Activated T-cell treated with anti-CD3 and anti-CD28 coated beads, Interleukin-2, amount 50 U/mL, for 4 hours (primary cell): ENCODE measurements around the gene ELOVL2. TPM values are rescaled to one million over a fixed set of nuclear protein-coding genes. Genes with fewer than 3 reads are reported as not detected.

Experiments used
- ATAC-seq, 2 donors: fragments of 200-7000 bp; cut with Tn5 transposase; one replicate each; pipeline ENCODE4 v1.10.0; 2021
- DNase-seq: peaks from one replicate; pipeline ENCODE4 v3.0.0-alpha.2; 2020
- H3K27me3 Mint-ChIP-seq: one replicate; pipeline ENCODE4 v1.8.0; 2021; ENCODE audit warnings: low read depth, mixed read lengths
- H3K36me3 Mint-ChIP-seq: one replicate; pipeline ENCODE4 v1.8.0; 2022; ENCODE audit warnings: mixed read lengths; ENCODE audit not compliant: insufficient read depth
- H3K4me1 Mint-ChIP-seq: one replicate; pipeline ENCODE4 v1.8.0; 2021; ENCODE audit warnings: low read depth, mixed read lengths
- H3K4me3 Mint-ChIP-seq: one replicate; pipeline ENCODE4 v1.8.0; 2021; ENCODE audit warnings: mild to moderate bottlenecking, moderate library complexity, mixed read lengths
- H3K9me3 Mint-ChIP-seq: one replicate; pipeline ENCODE4 v1.8.0; 2021; ENCODE audit warnings: mixed read lengths
- total RNA-seq, 3 donors: library from RNA; stranded (reverse); gene quantifications; one replicate each; pipeline ENCODE4 v1.2.1, GENCODE V29; 2021

Gene ELOVL2
- total RNA-seq, 3 donors from 2014 or later, result not detected

DNA sequence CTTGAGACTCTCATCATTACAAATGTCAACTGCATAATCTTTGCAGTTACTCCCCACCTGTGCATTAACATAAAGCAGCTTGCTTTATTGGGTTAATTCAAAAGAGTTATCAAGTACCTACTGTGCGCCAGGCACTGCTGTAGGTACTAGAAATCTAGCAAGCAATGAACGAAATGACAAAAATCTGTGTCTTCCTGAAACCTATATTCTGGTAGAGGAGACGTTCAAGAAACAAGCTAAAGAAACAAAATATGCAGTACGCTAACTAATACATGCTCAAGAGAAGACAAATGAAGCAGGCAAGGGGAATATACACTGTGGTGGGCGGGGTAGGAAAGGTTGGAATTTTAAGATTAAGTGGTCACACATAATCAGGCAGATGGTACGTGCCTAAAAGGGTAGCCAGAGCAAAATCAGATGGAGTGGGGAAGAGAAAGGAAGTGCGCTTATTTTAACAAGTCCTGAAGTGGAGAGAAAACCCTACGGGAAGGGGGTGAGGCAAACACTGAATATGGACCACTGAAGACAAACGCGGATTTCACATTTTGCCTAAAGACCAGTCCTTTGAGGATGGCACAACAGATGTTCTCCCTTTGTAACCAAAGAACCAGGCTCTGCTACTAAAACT, 1.2 kb downstream of the ELOVL2 start:
- H3K9me3 Mint-ChIP-seq, result no peaks in the 10 kb centered on the region
- peak overlapping the region; percentile 63 for H3K4me3 Mint-ChIP-seq
- no peak for DNase-seq

DNA sequence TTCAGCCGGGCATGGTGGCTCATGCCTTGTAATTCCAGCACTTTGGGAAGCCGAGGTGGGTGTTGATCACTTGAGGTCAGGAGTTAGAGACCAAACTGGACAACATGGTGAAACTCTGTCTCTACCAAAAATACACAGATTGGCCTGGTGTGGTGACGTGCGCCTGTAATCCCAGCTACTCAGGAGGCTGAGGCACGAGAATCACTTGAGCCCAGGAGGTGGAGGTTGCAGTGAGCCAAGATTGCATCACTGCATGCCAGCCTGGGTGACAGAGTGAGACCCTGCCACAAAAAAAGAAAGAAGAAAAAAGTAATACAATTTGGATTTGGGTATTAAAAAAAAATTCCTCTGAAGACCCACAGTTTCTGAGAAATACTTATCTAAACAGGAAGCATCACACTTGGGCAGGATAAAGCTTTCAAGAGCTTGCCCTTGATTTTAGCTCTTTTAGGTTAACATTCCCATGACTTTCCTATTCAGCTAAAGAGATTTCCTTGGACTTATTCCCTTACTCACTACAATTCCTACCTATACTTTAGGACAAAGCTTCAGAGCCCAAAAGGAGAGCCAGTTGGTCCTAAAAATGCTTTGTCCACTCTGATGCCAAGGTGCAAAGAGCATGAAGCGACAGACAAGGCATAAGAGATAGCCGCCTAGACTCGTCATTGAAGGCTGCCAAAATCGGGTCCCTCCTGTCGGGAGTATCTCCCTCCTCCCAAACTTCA, 1.9 kb downstream of the ELOVL2 start:
- Mint-ChIP-seq H3K9me3 (no peaks in the 10 kb centered on the region), H3K27me3 (peaks cover 52% of the 10 kb centered on the region)
- ATAC-seq, result no peak

More for the DNA sequence above, 1.2 kb downstream of the ELOVL2 start:
- ATAC-seq, result no peak
- H3K4me1 Mint-ChIP-seq, result peaks cover 8% of the 10 kb centered on the region
- H3K36me3 Mint-ChIP-seq, result no peaks in the 10 kb centered on the region
- H3K27me3 Mint-ChIP-seq, result peaks cover 54% of the 10 kb centered on the region

DNA sequence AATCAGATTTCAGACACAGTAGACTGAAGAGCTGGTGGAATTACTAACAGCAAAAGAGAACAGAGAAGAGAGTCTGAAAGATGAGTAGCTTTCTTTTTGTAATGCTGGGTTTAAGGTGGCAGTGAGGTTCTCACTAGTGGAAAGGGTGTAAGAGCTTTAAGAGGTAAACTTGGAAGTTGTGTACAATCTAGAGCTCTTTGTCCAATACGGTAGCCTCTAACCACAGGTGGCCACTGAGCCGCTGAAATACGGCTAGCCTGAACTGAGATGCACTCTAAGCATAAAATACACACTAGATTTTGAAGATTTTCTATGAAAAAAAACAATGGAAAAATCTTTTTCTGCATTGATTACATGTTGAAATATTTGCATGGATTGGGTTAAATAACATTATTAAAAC, 4.0 kb downstream of the ELOVL2 start:
- Mint-ChIP-seq H3K9me3 (no peaks in the 10 kb centered on the region), H3K36me3 (no peaks in the 10 kb centered on the region), H3K4me3 (no peak overlapping the region), H3K27me3 (peaks cover 57% of the 10 kb centered on the region), H3K4me1 (peaks cover 8% of the 10 kb centered on the region)
- DNase-seq (no peak), ATAC-seq (no peak)

More for the DNA sequence above, 1.9 kb downstream of the ELOVL2 start:
- no peak for DNase-seq
- peaks cover 8% of the 10 kb centered on the region for H3K4me1 Mint-ChIP-seq
- no peak overlapping the region for H3K4me3 Mint-ChIP-seq
- no peaks in the 10 kb centered on the region for H3K36me3 Mint-ChIP-seq

DNA sequence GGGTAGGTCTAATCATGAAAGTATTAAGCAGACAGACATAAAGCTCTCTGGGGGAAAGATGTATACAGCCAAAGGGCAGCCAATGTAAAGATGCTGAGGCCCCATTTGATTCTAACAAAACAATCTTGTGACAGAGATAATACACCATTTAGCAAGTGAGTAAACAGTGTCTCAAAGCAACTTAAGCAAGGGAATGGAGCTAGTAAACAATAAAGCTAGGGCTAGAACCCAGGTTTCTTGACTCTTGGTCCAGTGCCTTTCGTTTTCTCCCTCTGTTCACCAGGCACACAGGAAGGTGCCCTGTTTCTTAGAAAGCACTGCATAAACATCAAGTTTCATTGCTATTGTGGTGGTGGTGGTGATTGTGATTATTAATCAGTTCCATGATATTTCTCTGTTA, 5.1 kb downstream of the ELOVL2 start:
- no peak for ATAC-seq
- no peak for DNase-seq
- Mint-ChIP-seq H3K36me3 (no peaks in the 10 kb centered on the region), H3K9me3 (no peaks in the 10 kb centered on the region), H3K4me3 (no peak overlapping the region), H3K27me3 (peaks cover 55% of the 10 kb centered on the region), H3K4me1 (peaks cover 4% of the 10 kb centered on the region)

DNA sequence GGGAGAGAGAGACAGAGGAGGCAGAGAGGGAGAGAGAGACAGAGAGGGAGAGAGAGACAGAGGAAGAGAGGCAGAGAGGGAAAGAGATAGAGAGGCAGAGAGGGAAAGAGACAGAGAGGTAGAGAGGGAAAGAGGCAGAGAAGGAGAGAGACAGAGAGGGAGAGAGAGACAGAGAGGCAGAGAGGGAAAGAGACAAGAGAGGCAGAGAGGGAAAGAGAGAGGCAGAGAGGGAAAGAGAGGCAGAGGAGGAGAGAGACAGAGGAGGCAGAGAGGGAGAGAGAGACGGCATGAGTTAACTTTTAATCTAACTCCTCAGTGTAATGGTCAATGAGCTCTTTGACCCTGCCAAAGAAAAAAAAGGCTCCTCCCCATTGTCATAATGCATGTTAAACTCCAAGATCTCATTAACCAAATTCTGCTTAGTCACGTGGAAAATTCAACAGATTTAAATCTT, 7.1 kb downstream of the ELOVL2 start:
- no peak for DNase-seq
- H3K36me3 Mint-ChIP-seq, result no peaks in the 10 kb centered on the region
- no peaks in the 10 kb centered on the region for H3K9me3 Mint-ChIP-seq
- no peak for ATAC-seq
- H3K4me1 Mint-ChIP-seq, result no peaks in the 10 kb centered on the region
- peaks cover 42% of the 10 kb centered on the region for H3K27me3 Mint-ChIP-seq
- no peak overlapping the region for H3K4me3 Mint-ChIP-seq

DNA sequence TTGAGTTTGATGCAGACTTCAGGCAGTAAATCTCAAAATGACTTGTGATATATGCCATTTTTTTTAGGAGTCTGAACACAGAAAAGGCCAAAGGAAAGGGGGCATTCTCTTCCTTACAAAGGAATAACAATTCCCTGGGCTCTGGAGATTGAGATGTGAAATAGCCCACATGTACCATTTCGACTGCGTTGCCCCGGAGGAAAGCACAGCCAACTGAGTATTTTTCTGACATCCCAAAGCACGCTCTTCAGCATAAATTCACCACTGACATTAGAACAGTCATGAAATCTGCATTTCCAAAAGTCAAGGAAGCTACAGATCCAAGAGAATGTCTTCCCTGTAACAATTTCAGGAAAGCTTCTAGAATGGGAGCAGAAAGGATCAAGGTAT, 7.8 kb downstream of the ELOVL2 start:
- Mint-ChIP-seq H3K4me3 (no peak overlapping the region), H3K27me3 (peaks cover 42% of the 10 kb centered on the region), H3K4me1 (no peaks in the 10 kb centered on the region), H3K36me3 (no peaks in the 10 kb centered on the region), H3K9me3 (no peaks in the 10 kb centered on the region)
- no peak for DNase-seq
- no peak for ATAC-seq

DNA sequence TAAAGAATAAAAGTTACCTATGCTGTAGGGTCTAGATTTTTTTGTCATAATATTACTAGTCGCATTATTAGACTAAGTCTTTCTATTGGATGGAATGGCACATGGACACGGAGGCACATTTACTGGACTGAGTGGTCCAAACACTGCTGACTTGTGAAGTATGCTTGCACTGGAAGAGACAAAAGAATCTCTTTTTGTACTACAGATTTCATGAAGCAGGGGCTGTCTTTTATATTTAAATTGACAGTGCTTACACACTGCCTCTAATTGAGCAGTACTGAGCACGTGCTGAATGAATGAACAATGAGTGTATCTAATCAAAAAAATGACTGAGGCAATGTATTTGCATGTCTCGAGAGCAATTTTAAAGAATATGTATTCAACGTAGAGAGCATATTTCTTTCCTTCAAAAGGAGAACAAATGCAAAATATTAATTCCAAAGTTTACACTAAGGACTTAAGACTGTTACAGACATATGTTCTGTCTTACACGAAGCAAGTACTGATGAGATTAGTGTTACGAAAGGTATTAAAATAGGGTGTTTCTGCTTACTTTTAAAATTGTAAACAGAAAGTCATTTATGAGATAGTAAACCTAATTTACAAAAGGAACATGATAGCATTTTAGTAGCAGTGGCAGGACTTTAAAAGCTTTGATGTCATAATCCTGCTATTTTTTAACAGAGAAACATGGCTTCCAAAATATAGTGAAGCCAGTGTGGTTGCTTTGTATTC, 8.3 kb downstream of the ELOVL2 start:
- H3K36me3 Mint-ChIP-seq, result no peaks in the 10 kb centered on the region
- no peak overlapping the region for H3K4me3 Mint-ChIP-seq
- H3K4me1 Mint-ChIP-seq, result no peaks in the 10 kb centered on the region
- no peaks in the 10 kb centered on the region for H3K9me3 Mint-ChIP-seq
- peaks cover 41% of the 10 kb centered on the region for H3K27me3 Mint-ChIP-seq
- no peak for DNase-seq
- ATAC-seq, result no peak

DNA sequence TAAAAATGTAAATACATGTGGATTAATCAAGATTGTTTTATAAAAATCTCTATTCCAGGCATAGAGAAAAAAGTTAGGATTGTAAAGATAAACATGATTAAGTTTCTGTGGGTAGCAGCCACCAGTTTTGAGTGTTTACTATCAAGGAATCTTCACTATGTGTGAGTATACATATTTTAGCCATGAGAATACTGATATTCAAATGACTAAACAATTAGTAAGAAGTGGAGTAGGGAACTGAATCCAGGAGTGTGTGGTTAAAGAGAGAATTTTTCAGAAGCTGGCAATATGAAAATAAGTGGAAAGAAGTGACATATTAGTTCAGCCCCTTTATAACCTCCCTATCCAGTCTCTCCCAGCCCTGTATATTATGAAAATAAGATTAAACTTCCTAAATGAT, 10.3 kb downstream of the ELOVL2 start:
- no peak overlapping the region for H3K4me3 Mint-ChIP-seq
- DNase-seq (no peak), ATAC-seq (no peak)
- H3K4me1 Mint-ChIP-seq, result no peaks in the 10 kb centered on the region
- no peaks in the 10 kb centered on the region for H3K36me3 Mint-ChIP-seq
- H3K27me3 Mint-ChIP-seq, result peaks cover 40% of the 10 kb centered on the region
- H3K9me3 Mint-ChIP-seq, result no peaks in the 10 kb centered on the region

DNA sequence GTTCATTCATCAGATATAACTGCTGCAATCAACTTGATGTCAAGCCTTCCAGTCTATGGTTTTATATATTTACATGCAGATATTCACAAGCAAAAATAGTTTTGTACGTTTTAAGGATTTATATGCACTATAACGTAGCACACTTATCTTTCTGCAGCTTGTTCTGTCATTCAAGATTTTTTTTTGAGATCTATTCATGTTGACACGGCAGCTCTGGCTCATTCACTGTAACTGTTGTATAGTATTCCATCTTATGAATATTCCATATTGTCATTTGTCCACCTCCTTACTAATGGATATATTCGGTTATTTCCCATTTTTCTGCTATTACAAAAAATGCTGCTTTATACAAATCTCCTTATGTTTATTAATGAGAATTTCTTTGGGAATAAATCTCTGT, 13.2 kb downstream of the ELOVL2 start:
- no peaks in the 10 kb centered on the region for H3K36me3 Mint-ChIP-seq
- ATAC-seq (no peak), DNase-seq (no peak)
- peaks cover 36% of the 10 kb centered on the region for H3K27me3 Mint-ChIP-seq
- H3K4me3 Mint-ChIP-seq, result no peak overlapping the region
- no peaks in the 10 kb centered on the region for H3K9me3 Mint-ChIP-seq
- no peaks in the 10 kb centered on the region for H3K4me1 Mint-ChIP-seq

DNA sequence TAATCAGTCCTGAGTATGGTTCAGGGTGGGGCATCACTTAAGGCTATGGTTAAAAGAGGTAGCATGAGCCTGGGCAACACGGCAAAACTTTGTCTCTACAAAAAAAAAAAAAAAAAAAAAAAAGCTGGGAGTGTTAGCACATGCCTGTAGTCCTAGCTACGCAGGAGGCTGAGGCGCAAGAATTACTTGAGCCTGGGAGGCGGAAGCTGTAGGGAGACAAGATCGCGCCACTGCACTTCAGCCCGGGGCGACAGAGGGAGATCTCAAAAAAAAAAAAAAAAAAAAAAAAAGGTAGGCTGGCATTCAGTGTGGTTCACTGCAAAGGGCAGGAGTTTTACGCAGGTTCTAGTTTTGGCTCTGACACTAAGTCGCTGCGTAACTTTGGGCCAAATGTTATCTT, 15.1 kb downstream of the ELOVL2 start:
- ATAC-seq (no peak), DNase-seq (no peak)
- Mint-ChIP-seq H3K9me3 (no peaks in the 10 kb centered on the region), H3K27me3 (peaks cover 29% of the 10 kb centered on the region), H3K36me3 (no peaks in the 10 kb centered on the region), H3K4me3 (no peak overlapping the region), H3K4me1 (no peaks in the 10 kb centered on the region)

DNA sequence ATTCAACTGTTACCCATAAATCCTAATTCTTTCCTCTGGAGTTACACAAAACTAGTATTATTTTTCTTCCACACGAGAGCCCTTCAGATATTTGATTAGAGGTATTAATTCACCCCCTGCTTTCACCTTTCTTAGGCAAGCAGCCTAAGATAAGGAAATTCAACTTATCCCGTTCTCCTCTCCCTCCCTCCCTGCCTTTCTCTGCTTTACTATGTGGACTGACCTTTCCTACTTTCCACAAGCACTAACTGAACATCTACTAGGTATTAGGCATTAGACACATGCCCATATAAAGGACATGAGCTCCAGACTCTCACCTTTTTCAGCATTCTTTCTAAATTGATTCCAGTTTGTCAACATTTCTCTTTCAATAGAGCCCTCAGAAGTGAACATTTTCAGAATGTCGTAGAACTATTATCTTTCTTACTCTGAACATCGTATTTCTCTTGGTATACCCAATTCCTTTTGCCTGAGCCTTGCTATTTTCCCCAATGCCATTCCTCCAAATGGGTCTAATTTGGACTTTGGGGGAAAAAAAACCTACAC, 16.5 kb downstream of the ELOVL2 start:
- no peak for ATAC-seq
- Mint-ChIP-seq H3K27me3 (peaks cover 26% of the 10 kb centered on the region), H3K4me1 (no peaks in the 10 kb centered on the region), H3K9me3 (no peaks in the 10 kb centered on the region), H3K36me3 (no peaks in the 10 kb centered on the region), H3K4me3 (no peak overlapping the region)
- DNase-seq, result no peak

DNA sequence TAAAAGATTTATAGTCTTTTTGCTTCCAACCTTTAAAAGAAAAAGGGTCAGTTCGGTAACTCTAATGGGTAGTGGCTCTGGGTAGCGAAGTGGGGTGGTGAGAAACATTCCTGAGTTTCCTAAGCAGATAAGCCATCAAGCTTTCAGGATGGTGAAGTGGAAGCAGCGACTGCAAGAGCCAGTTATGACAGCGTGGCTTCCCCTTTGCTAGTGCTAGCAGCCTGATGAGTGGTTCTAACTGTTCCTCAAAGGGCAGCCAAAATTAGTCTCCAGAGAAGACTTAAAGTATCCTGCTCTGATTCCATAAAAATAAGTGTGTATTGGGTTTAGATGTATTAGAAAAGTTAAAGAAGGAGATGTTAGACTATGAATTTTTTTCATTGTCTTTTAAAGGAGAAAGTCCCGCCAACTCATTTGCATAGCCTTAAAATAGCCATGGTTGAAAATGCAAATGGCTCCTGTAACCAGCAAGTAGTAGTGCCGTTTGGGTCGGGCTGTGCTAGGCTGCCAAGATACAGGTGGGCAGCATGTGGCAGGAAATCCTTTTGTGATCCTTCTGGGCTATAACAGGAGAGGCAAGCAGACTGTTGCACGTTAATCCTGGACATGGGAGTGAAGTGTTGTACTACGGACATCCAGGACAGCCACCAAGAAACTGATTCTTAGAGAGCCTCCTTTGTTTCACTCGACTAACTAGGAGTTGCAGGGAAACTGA, 18.0 kb downstream of the ELOVL2 start:
- no peaks in the 10 kb centered on the region for H3K9me3 Mint-ChIP-seq
- DNase-seq, result no peak
- H3K4me1 Mint-ChIP-seq, result no peaks in the 10 kb centered on the region
- ATAC-seq, result no peak
- no peaks in the 10 kb centered on the region for H3K36me3 Mint-ChIP-seq
- no peak overlapping the region for H3K4me3 Mint-ChIP-seq
- peaks cover 29% of the 10 kb centered on the region for H3K27me3 Mint-ChIP-seq

DNA sequence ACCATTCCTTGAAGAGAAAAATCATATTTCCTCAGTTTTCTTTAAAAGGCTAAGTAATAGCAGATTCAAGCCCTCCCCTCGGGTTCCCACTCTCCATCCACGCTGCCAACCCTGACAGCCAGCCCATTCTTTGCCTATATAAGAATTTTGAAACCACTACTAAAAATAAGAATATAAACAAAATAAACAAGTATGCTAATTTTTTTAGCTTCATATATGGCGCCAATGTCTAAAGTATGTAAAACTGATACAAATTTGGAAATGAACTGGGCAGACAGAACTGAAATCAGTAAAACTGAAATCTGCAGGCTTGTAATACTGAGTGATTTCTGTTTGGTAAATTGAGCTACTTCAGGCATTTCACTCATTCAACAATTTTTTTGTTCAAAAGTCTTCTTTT, 19.0 kb downstream of the ELOVL2 start:
- no peaks in the 10 kb centered on the region for H3K36me3 Mint-ChIP-seq
- ATAC-seq (no peak), DNase-seq (no peak)
- H3K4me1 Mint-ChIP-seq, result no peaks in the 10 kb centered on the region
- no peak overlapping the region for H3K4me3 Mint-ChIP-seq
- H3K9me3 Mint-ChIP-seq, result no peaks in the 10 kb centered on the region
- H3K27me3 Mint-ChIP-seq, result peaks cover 28% of the 10 kb centered on the region

DNA sequence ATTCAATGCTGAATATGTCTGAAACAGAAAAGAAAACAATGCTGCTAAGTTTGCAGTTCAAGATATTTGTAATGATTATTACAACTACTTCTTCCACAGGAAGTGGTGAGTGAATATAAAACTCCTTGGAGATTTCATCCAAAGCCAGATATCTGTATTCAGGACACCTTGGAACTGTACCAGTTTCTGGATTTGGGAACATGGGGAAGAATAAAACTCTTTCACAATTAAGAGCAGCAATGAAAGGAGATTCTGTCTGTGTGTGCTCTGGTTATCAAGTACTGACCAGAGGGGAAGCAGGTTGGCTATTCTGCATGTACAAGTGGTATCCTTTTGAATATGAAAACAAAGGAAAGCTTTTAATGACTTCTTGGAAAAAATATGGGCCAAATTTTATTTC, 21.1 kb downstream of the ELOVL2 start:
- Mint-ChIP-seq H3K9me3 (no peaks in the 10 kb centered on the region), H3K4me3 (no peak overlapping the region), H3K4me1 (no peaks in the 10 kb centered on the region), H3K27me3 (peaks cover 22% of the 10 kb centered on the region), H3K36me3 (no peaks in the 10 kb centered on the region)
- no peak for ATAC-seq
- DNase-seq, result no peak
